Body of pancreas (tissue), 4 donors: ENCODE measurements around the gene GDPD4.

ENCODE experiments used
- POLR2A ChIP-seq, 3 donors: fragments of 450-650 bp; IDR thresholded peaks; one replicate each; pipeline ENCODE4 v1.6.1; 2016; ENCODE audit warnings: antibody characterized with exemption in 3 of 3, mild to moderate bottlenecking in 2 of 3
- TF ChIP-seq, protein P1 (sequence below), 7 experiments: fragments of 450-650 bp in 4 of 7; fragments of 200-600 bp in 3 of 7; sonication (generic) in 3 of 7; IDR thresholded peaks; one replicate each; pipeline ENCODE4 v1.5.1; 2016 to 2019; ENCODE audit warnings: antibody characterized with exemption in 7 of 7

DNA sequence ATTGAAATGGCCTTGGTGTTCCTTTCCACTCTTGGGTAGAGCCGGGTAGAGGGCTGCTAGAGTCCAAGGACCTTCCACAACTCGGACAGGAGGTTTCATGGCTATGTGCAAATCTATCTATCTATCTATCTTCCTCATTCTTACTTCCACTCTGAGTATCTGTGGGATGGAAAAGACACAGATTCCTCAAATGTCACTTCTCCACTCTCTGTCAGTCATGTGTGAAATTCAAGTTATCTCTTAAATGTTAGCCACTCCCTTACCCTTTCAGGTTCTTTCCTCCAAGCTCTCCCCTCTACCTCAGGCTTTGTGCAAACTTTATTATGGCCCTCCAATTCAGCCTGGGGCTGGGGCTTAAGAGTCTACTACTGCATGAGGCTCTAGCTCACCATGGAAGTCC, 84.3 kb downstream of the GDPD4 start:
- TF ChIP-seq, protein P1, sequence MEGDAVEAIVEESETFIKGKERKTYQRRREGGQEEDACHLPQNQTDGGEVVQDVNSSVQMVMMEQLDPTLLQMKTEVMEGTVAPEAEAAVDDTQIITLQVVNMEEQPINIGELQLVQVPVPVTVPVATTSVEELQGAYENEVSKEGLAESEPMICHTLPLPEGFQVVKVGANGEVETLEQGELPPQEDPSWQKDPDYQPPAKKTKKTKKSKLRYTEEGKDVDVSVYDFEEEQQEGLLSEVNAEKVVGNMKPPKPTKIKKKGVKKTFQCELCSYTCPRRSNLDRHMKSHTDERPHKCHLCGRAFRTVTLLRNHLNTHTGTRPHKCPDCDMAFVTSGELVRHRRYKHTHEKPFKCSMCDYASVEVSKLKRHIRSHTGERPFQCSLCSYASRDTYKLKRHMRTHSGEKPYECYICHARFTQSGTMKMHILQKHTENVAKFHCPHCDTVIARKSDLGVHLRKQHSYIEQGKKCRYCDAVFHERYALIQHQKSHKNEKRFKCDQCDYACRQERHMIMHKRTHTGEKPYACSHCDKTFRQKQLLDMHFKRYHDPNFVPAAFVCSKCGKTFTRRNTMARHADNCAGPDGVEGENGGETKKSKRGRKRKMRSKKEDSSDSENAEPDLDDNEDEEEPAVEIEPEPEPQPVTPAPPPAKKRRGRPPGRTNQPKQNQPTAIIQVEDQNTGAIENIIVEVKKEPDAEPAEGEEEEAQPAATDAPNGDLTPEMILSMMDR (IDR thresholded peaks at IDR 0.05), result no peak
- TF ChIP-seq POLR2A (IDR thresholded peaks at IDR 0.05), result no peak
